NCI-H1105 (cell line): ENCODE data around the gene RALBP1.
"Not testable (repeated sequence)": the region's sequence is repeated elsewhere in the genome, so short reads cannot be mapped to it uniquely, and the experiment has no call there.

Experiments used
- DNase-seq: peaks from one replicate; lab custom pipeline; 2025; lab: John Stamatoyannopoulos, UW

RALBP1 gene

GRCh38 chr18:9454061-9454703, 21.1 kb upstream of the RALBP1 start:
- DNase-seq, result no peak

DNA sequence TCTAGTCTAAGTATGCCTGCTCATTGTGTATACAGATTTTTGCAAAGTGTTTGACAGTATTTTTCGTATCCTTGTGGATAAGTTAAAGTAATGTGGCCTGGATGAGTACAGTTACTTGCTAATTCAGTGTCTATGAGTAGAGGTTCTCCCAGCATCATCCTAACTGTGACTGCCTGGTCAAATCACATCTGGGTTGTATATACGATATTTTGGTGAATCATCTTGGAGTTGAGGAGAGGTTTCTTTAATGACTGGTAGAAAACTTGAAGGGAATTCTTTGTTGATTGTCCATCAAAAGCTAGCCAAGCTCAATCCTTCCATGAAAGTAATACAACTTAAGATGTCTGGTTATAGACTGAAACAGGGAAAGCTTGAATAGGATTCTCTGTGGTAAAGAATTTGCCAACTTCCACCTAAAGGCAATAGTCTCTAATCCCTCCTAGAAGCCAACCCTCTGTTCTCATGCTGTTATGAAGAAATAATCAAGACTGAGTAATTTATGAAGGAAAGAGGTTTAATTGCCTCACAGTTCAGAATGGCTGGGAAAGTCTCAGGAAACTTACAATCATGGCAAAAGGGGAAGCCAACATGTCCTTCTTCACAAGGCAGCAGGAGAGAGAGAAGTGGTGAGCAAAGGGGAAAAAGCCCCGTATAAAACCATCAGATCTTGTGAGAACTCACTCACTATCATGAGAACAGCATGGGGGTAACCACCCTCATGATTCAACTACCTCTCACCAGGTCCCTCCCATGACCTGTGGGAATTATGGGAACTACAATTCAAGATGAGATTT, 19.4 kb upstream of the RALBP1 start:
- DNase-seq, result no peak

DNA sequence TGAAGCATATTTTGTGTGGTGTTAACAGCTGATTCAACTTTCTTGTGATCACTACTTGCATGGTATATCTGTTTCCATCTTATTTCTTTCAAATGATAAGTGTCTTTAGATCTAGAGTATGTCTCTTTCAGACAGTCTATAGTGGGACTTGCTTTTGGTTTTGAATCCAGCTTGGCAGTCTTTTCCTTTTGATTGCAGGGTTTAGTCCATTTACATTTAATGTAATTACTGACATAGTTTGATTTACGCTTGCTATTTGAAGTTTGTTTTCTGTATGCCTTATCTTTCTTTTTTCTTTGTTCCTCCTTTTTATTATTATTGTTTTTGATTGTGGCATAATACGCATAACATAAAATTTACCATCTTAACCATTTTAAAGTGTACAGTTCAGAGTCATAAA, 9.2 kb upstream of the RALBP1 start:
- no peak for DNase-seq

- no peak for DNase-seq
Measured at GRCh38 chr18:9466846-9467245, 8.5 kb upstream of the RALBP1 start.

DNA sequence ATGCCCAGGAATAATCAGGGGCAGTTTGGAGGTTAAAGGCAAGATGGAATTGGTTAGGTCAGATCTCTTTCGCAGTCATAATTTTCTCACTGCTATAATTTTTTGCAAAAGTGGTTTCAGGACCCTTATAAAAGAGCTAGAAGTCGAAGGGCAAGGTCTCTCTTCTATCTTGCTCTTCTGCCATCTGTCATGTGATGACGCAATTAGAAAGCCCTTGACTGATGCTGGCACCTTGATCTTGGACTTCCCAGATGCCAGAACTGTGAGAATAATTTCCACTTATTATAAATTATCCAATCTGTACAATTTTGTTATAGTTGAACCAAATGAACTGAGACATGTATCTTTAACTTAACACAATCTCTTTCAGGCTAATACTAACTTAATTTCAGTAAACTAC, 6.3 kb upstream of the RALBP1 start:
- no peak for DNase-seq

GRCh38 chr18:9469685-9470084, 5.6 kb upstream of the RALBP1 start:
- no peak for DNase-seq

DNA sequence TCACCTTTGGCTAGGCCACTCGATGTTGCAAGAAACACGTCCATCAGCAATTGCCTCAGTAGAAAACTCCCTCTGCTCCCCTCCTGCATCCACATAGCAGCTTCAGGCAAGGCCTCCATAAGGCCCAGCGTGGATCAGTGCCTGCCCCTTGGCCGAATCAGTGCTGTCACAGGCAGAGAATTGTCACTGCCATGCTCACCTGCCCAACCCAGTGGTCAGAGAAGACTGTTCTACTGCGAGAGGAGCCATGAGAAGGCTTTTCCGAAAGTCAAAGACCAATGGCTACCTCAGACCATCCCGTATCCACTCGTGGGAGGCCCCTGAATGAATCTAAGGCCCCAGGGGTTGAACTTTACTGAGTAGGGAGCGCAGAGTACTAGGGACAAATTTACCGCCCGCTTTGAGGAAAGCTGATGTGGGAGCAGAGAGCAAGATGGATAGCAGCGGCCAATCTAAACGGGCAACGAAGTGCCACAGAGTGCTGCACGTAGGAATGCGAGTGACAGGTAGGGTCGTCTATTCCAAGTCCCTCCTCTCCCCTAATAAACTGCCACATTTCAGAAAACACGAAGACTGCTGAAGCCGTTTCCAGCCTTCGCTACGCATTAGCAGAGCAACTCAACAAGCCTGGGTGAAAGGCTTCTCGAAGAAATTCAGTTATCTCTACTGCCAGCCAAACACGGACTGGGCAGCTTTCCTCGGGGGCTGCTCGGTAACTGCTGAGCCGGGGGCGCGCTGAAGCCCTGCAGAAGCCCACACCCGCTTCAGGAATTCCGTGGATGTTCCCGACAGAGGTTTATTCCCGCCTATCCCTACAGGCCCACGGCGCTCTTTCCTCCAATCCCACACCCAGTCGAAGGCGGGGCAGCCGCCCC, 968 bp upstream of the RALBP1 start:
- DNase-seq, result peak; percentile 5

- DNase-seq, result no peak
Measured at GRCh38 chr18:9475643-9476591, 604 bp downstream of the RALBP1 start.

GRCh38 chr18:9476949-9477348, 1.6 kb downstream of the RALBP1 start:
- not testable (repeated sequence) for DNase-seq

- no peak for DNase-seq
Measured at GRCh38 chr18:9477509-9477908, 2.2 kb downstream of the RALBP1 start.

GRCh38 chr18:9478545-9478944, 3.2 kb downstream of the RALBP1 start:
- DNase-seq, result no peak

DNA sequence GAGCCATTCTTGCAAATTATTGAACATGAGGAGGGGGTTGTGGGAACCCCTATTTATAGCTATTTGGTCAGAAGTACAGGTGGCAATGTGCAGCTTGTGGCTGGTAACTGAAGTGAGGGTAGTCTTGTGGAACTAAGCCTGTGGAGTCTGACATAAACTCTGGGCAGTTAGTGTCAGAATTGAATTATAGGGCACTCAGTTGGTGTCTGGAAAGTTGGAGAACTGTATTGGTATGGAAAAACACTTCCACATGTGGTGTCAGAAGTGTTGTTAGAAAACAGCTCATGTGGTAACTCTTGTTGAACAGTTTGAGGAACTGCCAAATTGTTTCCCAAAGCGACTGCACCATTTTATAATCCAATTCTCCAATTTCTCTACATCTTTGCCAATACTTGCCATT, 7.5 kb downstream of the RALBP1 start:
- DNase-seq, result no peak

- DNase-seq, result no peak
Measured at GRCh38 chr18:9483526-9483925, 8.2 kb downstream of the RALBP1 start.

GRCh38 chr18:9484856-9485255, 9.5 kb downstream of the RALBP1 start:
- not testable (repeated sequence) for DNase-seq

GRCh38 chr18:9488538-9488937, 13.2 kb downstream of the RALBP1 start:
- DNase-seq, result no peak

GRCh38 chr18:9494778-9495331, 19.5 kb downstream of the RALBP1 start:
- DNase-seq, result no peak

GRCh38 chr18:9495465-9495864, 20.2 kb downstream of the RALBP1 start:
- DNase-seq, result no peak

DNA sequence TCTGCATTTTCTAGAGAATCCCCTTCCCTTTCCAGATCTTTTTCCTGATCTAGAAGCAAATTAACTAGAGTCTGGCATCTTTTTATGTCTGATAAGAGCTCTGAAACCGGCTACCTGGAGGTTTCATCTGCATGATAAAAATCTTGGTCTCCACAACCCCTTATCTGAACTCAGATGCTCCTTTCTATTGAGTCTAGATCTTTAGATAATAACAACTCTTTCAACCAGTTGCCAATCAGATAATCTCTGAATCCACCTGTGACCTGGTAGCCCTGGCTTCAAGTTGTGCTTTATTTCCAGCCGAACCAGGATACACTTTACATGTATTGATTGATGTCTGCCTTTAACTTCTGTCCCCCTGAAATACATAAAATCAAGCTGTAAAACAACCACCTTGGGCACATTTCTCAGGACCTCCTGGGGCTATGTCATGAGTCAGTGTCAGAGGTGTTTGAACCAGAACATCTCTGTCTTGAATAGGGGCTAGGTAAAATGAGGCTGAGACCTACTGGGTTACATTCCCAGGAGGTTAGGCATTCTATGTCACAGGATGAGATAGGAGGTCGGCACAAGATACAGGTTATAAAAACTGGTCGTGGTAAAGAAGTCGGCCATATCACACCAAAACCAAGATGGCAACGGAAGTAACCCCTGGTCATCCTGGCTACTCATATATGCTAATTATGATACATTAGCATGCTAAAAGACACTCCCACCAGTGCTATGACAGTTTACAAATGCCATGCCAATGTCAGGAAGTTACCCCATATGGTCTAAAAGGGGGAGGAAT, 20.8 kb downstream of the RALBP1 start:
- DNase-seq, result no peak

DNA sequence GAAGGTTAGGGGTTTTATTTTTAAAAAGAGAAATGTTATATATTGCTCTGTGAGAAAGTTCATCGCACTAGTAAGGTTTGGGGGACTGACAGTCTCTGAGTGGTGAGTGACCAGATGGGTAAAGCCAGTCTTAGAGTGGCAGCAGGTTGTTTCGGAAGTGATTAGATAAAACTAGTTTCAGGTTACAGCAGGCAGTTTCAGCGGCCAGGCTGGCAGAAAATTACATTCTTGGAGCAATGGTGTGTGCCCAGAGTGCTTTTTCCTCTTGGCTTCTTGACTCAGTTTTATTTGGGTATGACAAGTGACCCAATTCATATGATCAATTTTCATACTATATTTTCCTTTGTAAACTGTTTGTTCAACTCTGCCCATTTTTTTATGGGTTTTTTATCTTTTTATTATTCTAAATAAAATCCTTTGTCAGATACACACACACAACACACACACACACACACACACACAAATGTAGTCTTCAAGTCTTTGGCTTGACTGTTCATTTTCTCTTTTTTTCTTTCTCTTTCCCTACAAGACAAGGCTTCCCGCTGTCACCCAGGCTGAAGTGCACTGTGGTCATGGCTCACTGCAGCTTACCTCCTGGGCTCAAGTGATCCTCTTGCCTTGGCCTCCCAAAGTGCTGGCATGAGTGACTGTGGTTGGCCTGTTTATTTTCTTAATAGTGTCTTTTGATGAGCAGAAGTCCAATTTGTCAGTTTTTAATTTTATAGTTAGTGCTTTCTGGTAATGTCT, 30.9 kb downstream of the RALBP1 start:
- no peak for DNase-seq
